HG02763 (cell line): ENCODE measurements around the gene BOD1L1.

Experiments
- ATAC-seq: cut with Tn5 transposase; IDR thresholded peaks from one replicate; pipeline ENCODE4 v1.9.1; 2021; ENCODE audit warnings: mild to moderate bottlenecking, moderate library complexity; ENCODE audit not compliant: unreplicated experiment

BOD1L1 gene

GRCh38 chr4:13527192-13527980, 100.1 kb downstream of the BOD1L1 start:
- no peak for ATAC-seq

DNA sequence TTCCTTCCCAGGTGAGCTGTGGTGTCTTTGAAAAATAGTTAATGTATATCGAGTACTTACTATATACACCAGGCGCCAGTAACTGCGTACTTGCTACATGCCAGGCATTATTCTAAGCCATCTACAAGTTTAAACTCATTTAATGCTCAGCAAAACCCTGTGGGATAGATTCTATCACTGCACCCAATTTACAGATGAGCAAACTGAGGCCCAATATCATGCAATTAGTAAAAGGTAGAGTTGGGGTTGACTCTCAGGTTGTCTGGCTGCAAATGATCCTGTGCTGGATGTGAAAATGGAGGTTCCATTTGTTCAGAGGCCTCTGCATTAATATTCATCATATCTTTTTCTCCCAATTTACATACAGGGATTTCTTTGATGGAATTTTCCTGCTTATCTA, 100.9 kb downstream of the BOD1L1 start:
- no peak for ATAC-seq

DNA sequence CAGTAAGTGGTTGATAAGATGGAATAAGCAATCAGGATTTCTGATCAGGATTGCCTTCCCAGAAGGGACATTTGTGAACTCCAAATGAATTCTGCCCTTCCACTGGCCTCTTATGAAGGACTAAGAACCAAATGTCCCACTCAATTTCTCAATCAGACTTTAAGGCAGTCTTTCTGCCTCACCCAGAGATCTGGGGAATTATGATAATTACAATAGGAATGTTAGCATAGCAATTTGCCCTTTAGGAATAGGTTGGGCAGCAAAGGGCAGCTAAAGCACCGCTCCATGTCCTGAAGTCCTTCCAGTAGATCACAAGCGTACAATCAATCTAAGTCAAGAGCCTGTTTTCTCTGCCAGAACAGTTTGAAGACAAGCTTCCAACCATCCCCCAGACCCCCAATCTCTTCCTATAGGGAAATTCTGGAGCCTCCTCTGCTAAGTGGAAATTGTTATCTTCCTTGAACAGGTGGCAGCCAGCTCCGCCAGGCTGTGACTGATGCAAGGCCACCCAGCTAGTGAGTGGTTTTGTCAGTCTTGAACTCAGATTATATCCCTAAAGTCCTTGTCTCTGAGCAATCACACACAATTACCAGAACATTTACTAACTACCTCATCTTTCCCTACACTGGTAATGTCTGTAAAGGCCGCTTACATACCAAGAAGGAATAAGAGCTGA, 101.8 kb downstream of the BOD1L1 start:
- ATAC-seq, result no peak

- ATAC-seq, result no peak
These were observed 102.9 kb downstream of the BOD1L1 start for GRCh38 chr4:13524504-13525243.

GRCh38 chr4:13523591-13524503, 103.7 kb downstream of the BOD1L1 start:
- no peak for ATAC-seq

- no peak for ATAC-seq
These were observed 104.4 kb downstream of the BOD1L1 start for GRCh38 chr4:13523105-13523477.

DNA sequence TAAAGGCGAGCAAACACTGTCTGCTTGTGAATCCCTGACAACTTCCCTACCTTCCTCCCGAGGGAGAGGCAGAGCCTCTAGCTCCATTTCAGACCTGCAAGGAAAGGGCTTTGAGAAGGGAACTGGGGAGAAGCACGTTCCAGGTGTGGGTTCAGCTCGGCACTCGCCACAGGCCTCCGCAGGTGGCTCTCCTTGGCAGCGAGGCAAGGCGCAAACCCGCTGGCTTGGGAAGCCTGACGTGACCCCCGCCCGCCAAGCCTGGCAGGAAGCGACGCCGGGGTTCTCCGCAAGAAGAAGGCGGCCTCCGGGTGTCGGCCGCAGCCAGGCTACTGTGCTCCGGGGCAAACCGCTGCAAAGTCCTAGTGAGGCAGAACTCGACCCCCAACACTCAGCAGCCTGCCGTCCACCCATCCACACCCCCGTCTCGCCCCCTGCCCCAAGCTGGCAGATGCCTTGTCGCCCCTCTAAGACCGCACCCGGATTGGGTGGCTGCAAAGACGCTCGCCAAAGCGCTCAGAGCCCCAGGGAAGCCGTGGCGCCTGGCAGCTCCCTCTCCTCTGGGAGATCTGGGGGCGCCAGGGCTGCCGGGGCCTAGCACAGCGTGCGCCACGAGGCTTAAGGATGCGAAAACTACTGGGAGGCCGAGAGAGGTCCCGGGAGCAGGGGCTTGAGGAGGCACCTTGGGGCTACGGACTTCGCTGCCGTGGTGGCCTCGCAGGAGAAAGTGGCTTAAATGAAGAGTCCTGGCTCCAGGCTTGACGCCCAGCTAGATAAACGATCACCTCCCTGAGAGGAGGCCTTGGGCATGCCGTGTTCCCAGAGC, 105.0 kb downstream of the BOD1L1 start:
- no peak for ATAC-seq

GRCh38 chr4:13521047-13521446, 106.5 kb downstream of the BOD1L1 start:
- no peak for ATAC-seq
